ENCODE data around the gene VPS13C. TPM values are rescaled to one million over a fixed set of nuclear protein-coding genes. Genes with fewer than 3 reads are reported as not detected.

Gene VPS13C
- total RNA-seq, 1 experiment from 2014 or later: 180 TPM

DNA sequence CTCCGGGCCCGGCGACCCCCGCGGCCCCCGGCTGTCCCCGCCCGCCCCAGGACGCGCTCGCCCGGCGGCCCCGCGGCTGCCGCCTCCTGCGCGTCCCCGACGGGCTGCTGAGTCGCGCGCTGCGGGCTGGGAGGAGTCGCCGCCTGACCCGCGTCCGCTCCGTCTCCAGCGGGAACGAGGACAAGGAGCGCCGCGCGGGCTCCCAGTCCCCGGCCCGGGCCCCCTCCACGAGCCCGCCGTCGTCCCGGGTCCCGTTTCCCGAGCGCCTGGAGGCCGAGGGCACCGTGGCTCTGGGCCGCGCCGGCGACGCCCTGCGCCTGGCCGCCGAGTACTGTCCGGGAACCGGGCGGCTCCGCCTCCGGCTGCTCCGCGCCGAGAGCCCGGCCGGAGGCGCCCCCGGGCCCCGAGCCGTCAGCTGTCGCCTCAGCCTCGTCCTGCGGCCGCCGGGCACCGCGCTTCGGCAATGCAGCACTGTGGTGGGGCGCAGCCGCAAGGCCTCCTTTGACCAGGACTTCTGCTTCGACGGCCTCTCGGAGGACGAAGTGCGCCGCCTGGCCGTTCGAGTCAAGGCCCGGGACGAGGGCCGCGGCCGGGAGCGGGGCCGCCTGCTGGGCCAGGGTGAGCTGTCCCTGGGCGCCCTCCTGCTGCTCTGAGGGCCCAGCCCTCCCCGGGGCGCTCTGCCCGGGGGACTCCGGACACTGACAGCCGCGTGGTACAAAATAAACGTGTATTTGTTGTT is 8.0 kb upstream of the VPS13C start:
- DNase-seq: no peak
- no peak overlapping the region for H3K27ac ChIP-seq (ENCODE audit: low read length)
- H3K36me3 ChIP-seq (ENCODE audit: insufficient read depth, low read length): no peaks in the 10 kb centered on the region
- H3K4me1 ChIP-seq (ENCODE audit: low read length): peaks cover 14% of the 10 kb centered on the region
- no peaks in the 10 kb centered on the region for H3K27me3 ChIP-seq (ENCODE audit: low read length)
- no peak overlapping the region for H3K4me2 ChIP-seq (ENCODE audit: low read depth, low read length, poor library complexity, severe bottlenecking)
- H3K79me2 ChIP-seq (ENCODE audit: low read length): no peaks in the 10 kb centered on the region
- no peaks in the 10 kb centered on the region for H3K9me3 ChIP-seq (ENCODE audit: low read length)
- no peak overlapping the region for H3K9ac ChIP-seq (ENCODE audit: low read length)
- no peaks in the 10 kb centered on the region for H3K9me2 ChIP-seq (replicated peaks; ENCODE audit: insufficient read depth, low read length)
- no peak overlapping the region for H2AFZ ChIP-seq (ENCODE audit: low read length)
- H3K4me3 ChIP-seq (ENCODE audit: low read length): no peak overlapping the region
- no peaks in the 10 kb centered on the region for H4K20me1 ChIP-seq (ENCODE audit: insufficient read depth, low read depth, low read length)

DNA sequence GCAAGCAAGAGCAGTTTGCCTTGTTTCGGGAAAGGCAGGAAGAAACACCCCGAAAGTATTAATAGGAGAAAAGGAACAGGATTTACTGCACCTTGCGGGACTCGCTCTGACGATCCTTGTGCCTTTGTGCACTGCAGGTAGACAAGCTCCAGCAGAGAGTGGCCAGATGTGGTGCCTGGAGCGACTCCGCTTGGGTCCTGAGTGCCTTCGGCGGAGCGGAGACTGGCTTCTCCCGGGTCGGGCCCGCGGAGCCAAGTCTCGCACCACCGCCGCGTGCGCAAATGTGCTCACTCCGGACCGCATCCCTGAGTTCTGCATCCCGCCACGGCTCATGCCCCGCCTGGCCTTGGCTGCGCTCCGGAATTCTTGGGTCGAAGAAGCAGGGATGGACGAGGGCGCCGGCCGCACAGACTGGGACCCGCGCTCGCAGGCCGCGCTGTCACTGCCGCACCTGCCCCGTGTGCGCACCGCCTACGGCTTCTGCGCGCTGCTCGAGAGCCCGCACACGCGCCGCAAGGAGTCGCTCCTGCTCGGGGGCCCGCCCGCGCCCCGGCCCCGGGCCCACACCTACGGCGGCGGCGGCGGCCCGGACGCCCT is 7.3 kb upstream of the VPS13C start:
- Histone ChIP-seq H3K36me3 (ENCODE audit: insufficient read depth, low read length) (no peaks in the 10 kb centered on the region), H3K9me3 (ENCODE audit: low read length) (no peaks in the 10 kb centered on the region), H3K9ac (ENCODE audit: low read length) (no peak overlapping the region), H3K79me2 (ENCODE audit: low read length) (no peaks in the 10 kb centered on the region), H3K4me2 (ENCODE audit: low read depth, low read length, poor library complexity, severe bottlenecking) (peak overlapping the region; percentile 80), H3K27ac (ENCODE audit: low read length) (no peak overlapping the region), H2AFZ (ENCODE audit: low read length) (no peak overlapping the region), H3K4me3 (ENCODE audit: low read length) (peak overlapping the region; percentile 69; the same call in 1 of the 2 replicates), H4K20me1 (ENCODE audit: insufficient read depth, low read depth, low read length) (no peaks in the 10 kb centered on the region), H3K4me1 (ENCODE audit: low read length) (peaks cover 14% of the 10 kb centered on the region), H3K9me2 (replicated peaks; ENCODE audit: insufficient read depth, low read length) (no peaks in the 10 kb centered on the region), H3K27me3 (ENCODE audit: low read length) (no peaks in the 10 kb centered on the region)
- no peak for DNase-seq

DNA sequence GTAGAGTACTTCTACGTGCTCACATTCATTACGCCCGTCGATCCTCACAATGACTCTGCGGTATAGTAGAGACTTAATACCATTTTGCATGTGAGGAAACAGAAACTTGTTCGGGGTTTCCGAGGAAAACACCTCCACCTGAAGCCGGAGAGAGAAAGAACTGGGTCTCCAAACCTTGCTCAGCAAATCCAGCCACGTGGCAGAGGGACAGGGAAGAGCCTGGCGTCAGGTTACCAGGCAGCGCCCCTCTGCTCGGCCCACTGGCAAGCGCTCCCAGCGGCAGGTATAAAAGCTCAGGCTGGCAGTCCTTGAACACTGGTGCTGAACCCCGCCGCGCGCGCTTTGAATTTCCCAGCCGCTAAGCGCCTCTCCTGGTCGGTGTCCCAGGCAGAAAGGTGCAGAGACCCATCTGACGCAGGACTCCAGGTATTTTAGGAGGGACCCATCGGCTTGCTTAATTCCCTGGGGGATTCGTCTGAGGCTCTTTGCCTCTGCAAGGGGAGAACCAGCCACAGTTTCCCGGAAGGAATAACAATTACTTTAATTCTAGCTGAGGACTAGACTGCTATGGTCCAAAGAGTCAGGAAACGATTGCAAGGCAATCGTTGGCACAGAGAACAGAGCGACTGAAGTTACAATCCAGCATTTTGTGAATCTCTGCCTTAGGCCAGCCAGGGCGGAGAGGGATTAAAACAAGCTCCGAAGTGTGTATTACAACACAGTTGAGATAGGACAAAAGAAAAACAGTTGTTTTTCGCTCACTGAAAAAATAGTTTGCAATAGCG is 6.6 kb upstream of the VPS13C start, which contains the start of gene C2CD4A:
Gene C2CD4A (plus strand): TSS at position 315 of the 785 bp plus-strand sequence. CDS start 637 bp downstream, outside the sequence.
- peak; percentile 79 for DNase-seq

DNA sequence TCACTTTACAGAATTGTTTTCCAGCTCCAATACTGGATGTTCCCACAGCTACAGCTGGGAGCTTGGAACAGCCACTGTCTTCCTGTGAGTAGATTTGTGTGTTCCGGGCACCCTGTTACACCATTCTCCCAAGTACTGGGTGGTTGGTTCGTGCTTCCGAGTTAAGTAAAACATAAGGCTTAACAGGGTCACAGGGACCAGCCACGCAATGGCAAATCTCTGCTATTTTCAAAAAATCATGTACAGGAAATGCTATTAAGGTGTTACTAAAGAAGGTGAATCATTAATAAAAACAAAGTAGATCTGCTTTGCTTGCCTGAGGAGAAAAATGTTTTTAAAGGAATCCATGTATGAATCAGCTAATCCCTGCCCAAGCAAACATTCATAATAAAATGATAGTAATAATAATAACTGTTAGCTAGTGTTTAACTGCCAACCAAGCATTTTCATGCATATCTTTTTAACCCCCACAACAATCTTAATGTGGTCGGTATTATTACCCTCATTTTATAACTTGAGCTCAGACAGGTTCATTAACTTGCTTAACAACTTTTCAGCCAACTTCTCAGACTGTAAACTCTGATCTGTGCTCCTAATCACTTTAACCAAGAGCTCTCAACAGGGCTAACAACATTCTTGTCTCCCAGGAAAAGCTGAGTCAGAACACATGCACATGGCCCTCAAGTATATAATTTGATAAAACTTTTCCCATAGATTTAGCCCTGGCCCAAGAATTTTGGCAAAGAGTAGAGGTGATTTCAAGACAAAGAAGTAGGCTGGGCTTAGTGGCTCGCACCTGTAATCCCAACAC is 3.8 kb upstream of the VPS13C start:
- H3K4me2 ChIP-seq (ENCODE audit: low read depth, low read length, poor library complexity, severe bottlenecking): no peak overlapping the region
- H3K9ac ChIP-seq (ENCODE audit: low read length): no peak overlapping the region
- H4K20me1 ChIP-seq (ENCODE audit: insufficient read depth, low read depth, low read length): no peaks in the 10 kb centered on the region
- H3K27ac ChIP-seq (ENCODE audit: low read length): no peak overlapping the region
- H3K4me1 ChIP-seq (ENCODE audit: low read length): peaks cover 28% of the 10 kb centered on the region
- no peaks in the 10 kb centered on the region for H3K36me3 ChIP-seq (ENCODE audit: insufficient read depth, low read length)
- DNase-seq: no peak
- H3K79me2 ChIP-seq (ENCODE audit: low read length): peaks cover 12% of the 10 kb centered on the region
- no peaks in the 10 kb centered on the region for H3K27me3 ChIP-seq (ENCODE audit: low read length)
- no peak overlapping the region for H2AFZ ChIP-seq (ENCODE audit: low read length)
- no peak overlapping the region for H3K4me3 ChIP-seq (ENCODE audit: low read length)
- H3K9me3 ChIP-seq (ENCODE audit: low read length): no peaks in the 10 kb centered on the region
- H3K9me2 ChIP-seq (replicated peaks; ENCODE audit: insufficient read depth, low read length): no peaks in the 10 kb centered on the region

More for the DNA sequence above, 6.6 kb upstream of the VPS13C start, which contains the start of gene C2CD4A:
- H2AFZ ChIP-seq (ENCODE audit: low read length): peak within 1 kb of the TSS; percentile 74
- no peaks in the 10 kb centered on the region for H3K27me3 ChIP-seq (ENCODE audit: low read length)
- H3K4me2 ChIP-seq (ENCODE audit: low read depth, low read length, poor library complexity, severe bottlenecking): peak within 1 kb of the TSS; percentile 80
- no peaks in the 10 kb centered on the region for H3K36me3 ChIP-seq (ENCODE audit: insufficient read depth, low read length)
- peak within 1 kb of the TSS; percentile 69 for H3K4me3 ChIP-seq (ENCODE audit: low read length)
- no peaks in the 10 kb centered on the region for H3K79me2 ChIP-seq (ENCODE audit: low read length)
- peaks cover 14% of the 10 kb centered on the region for H3K4me1 ChIP-seq (ENCODE audit: low read length)
- H3K27ac ChIP-seq (ENCODE audit: low read length): no peak within 1 kb of the TSS
- peak within 1 kb of the TSS; percentile 55 for H3K9ac ChIP-seq (ENCODE audit: low read length)
- no peaks in the 10 kb centered on the region for H4K20me1 ChIP-seq (ENCODE audit: insufficient read depth, low read depth, low read length)
- H3K9me2 ChIP-seq (replicated peaks; ENCODE audit: insufficient read depth, low read length): no peaks in the 10 kb centered on the region
- no peaks in the 10 kb centered on the region for H3K9me3 ChIP-seq (ENCODE audit: low read length)

DNA sequence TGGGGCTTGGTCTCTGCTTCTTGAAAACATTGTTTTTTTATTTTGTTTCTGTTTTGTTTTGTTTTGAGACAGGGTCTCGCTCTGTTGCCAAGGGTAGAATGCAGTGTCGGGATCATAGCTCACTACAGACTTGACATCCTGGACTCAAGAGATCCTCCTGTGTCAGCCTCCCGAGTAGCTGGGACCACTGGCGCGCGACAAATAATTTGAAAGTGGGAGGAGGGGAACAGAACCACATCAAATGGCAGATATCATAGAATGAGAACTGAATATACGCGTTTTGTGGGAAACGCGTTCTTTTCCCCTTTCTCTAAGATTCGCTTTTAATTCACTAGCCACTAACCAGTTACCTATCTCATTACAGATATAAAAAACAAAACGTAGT is 641 bp upstream of the VPS13C start:
- H3K79me2 ChIP-seq (ENCODE audit: low read length): peaks cover 43% of the 10 kb centered on the region
- no peaks in the 10 kb centered on the region for H3K27me3 ChIP-seq (ENCODE audit: low read length)
- H2AFZ ChIP-seq (ENCODE audit: low read length): peak overlapping the region; percentile 89
- peaks cover 30% of the 10 kb centered on the region for H3K4me1 ChIP-seq (ENCODE audit: low read length)
- H3K9me2 ChIP-seq (replicated peaks; ENCODE audit: insufficient read depth, low read length): no peaks in the 10 kb centered on the region
- peak overlapping the region; percentile 99 for H3K4me3 ChIP-seq (ENCODE audit: low read length)
- peak overlapping the region; percentile 100 for H3K9ac ChIP-seq (ENCODE audit: low read length)
- no peaks in the 10 kb centered on the region for H3K9me3 ChIP-seq (ENCODE audit: low read length)
- DNase-seq: no peak
- peak overlapping the region; percentile 95 for H3K4me2 ChIP-seq (ENCODE audit: low read depth, low read length, poor library complexity, severe bottlenecking)
- peak overlapping the region; percentile 45 for H3K27ac ChIP-seq (ENCODE audit: low read length)
- H4K20me1 ChIP-seq (ENCODE audit: insufficient read depth, low read depth, low read length): peaks cover under 1% of the 10 kb centered on the region; the same call in 1 of the 2 replicates
- H3K36me3 ChIP-seq (ENCODE audit: insufficient read depth, low read length): peaks cover 12% of the 10 kb centered on the region; the same call in 1 of the 2 replicates

DNA sequence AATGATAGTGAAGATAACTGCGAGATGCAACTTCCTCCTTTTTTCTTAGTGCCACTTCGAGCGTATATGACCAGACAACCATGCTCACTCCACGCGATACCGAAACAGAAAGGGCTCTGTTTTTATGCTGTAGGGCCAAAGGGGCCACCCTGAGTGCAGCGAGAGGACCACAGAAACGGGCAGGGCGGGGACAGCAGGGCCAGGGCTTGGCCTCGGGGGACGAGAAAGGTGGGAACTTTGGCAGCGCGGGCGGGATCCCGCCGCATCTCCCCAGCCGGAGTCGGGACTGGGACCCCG is 483 bp downstream of the VPS13C start:
- H3K4me2 ChIP-seq (ENCODE audit: low read depth, low read length, poor library complexity, severe bottlenecking): peak overlapping the region; percentile 95
- H3K9me3 ChIP-seq (ENCODE audit: low read length): no peaks in the 10 kb centered on the region
- peak overlapping the region; percentile 99 for H3K4me3 ChIP-seq (ENCODE audit: low read length)
- peaks cover 54% of the 10 kb centered on the region for H3K79me2 ChIP-seq (ENCODE audit: low read length)
- peaks cover 12% of the 10 kb centered on the region; the same call in 1 of the 2 replicates for H3K36me3 ChIP-seq (ENCODE audit: insufficient read depth, low read length)
- H3K4me1 ChIP-seq (ENCODE audit: low read length): peaks cover 33% of the 10 kb centered on the region
- DNase-seq: peak; percentile 89
- H3K27ac ChIP-seq (ENCODE audit: low read length): peak overlapping the region; percentile 90
- no peaks in the 10 kb centered on the region for H3K9me2 ChIP-seq (replicated peaks; ENCODE audit: insufficient read depth, low read length)
- peaks cover 5% of the 10 kb centered on the region; the same call in 1 of the 2 replicates for H4K20me1 ChIP-seq (ENCODE audit: insufficient read depth, low read depth, low read length)
- H3K27me3 ChIP-seq (ENCODE audit: low read length): no peaks in the 10 kb centered on the region
- peak overlapping the region; percentile 100 for H3K9ac ChIP-seq (ENCODE audit: low read length)
- peak overlapping the region; percentile 90; the same call in 1 of the 2 replicates for H2AFZ ChIP-seq (ENCODE audit: low read length)

DNA sequence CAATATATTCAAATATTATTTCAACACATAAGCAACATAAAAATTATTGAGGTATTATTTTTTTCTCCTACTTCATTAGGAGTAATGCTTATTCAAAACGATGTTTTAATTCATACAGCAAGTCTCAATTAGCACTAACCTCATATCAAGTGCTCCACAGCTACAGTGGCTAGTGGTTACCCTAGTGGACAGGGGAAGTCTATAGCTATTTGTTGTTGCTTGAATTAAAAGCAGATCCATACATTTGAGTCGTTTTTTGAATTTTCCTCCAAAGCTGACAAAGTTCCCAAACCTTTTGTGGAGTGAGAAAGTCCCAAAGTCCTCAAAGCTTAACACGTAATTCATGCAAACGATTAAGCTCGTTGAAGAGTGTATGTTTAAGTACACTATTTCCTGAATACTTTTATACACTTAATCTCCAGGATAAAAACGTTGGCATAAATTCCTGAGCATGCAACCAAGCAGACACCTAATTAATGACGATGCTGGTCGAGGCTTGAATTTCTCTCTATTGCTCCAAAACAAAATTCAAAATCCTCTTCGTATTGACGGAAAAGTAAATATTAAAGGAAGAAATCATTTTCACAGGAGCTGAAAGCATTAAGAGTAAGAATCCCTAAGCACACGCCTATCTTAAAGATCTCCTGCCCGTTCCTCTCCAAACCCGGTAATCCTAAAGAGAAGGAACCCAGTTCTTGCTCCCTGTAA is 985 bp downstream of the VPS13C start:
- H2AFZ ChIP-seq (ENCODE audit: low read length): peak overlapping the region; percentile 90; the same call in 1 of the 2 replicates
- peaks cover 38% of the 10 kb centered on the region for H3K4me1 ChIP-seq (ENCODE audit: low read length)
- peak overlapping the region; percentile 95 for H3K4me2 ChIP-seq (ENCODE audit: low read depth, low read length, poor library complexity, severe bottlenecking)
- no peaks in the 10 kb centered on the region for H3K9me3 ChIP-seq (ENCODE audit: low read length)
- H3K27me3 ChIP-seq (ENCODE audit: low read length): no peaks in the 10 kb centered on the region
- peaks cover 5% of the 10 kb centered on the region; the same call in 1 of the 2 replicates for H4K20me1 ChIP-seq (ENCODE audit: insufficient read depth, low read depth, low read length)
- peaks cover 59% of the 10 kb centered on the region for H3K79me2 ChIP-seq (ENCODE audit: low read length)
- H3K27ac ChIP-seq (ENCODE audit: low read length): peak overlapping the region; percentile 90
- peak overlapping the region; percentile 100 for H3K9ac ChIP-seq (ENCODE audit: low read length)
- peak overlapping the region; percentile 99 for H3K4me3 ChIP-seq (ENCODE audit: low read length)
- DNase-seq: peak; percentile 68
- H3K9me2 ChIP-seq (replicated peaks; ENCODE audit: insufficient read depth, low read length): no peaks in the 10 kb centered on the region
- H3K36me3 ChIP-seq (ENCODE audit: insufficient read depth, low read length): peaks cover 12% of the 10 kb centered on the region; the same call in 1 of the 2 replicates

Measured in Karpas-422 (cell line).